CD4-positive, alpha-beta T cell (primary cell): Measurements from ENCODE around the gene TRPC4AP. TPM values are rescaled to one million over a fixed set of nuclear protein-coding genes. Genes with fewer than 3 reads are reported as not detected.

Experiments
- ATAC-seq: fragments of 200-7000 bp; cut with Tn5 transposase; one replicate; pipeline ENCODE4 v1.10.0; 2022; ENCODE audit warnings: mild to moderate bottlenecking; ENCODE audit not compliant: poor library complexity
- CTCF ChIA-PET: fragments of 350-600 bp; sonication (Branson Sonifier 250); formaldehyde crosslinking; loops from one replicate; lab custom pipeline; 2021; ENCODE audit warnings: antibody characterized with exemption, inconsistent platforms; lab: Charles Lee
- POLR2A ChIA-PET: fragments of 350-600 bp; sonication (Branson Sonifier 250); formaldehyde crosslinking; loops from one replicate; lab custom pipeline; 2021; ENCODE audit warnings: antibody characterized with exemption, inconsistent platforms; lab: Charles Lee
- DNase-seq, 14 experiments: peaks; one replicate each; pipeline ENCODE4 v3.0.0-alpha.2; 2013 to 2020; ENCODE audit warnings: mixed read lengths in 2 of 14
- H3K27ac ChIP-seq, 2 donors: one replicate each; pipeline versions ENCODE4 v1.5.1 to v1.7.0; 2013; ENCODE audit warnings: low read length in 2 of 2, low read depth in 1 of 2, mild to moderate bottlenecking in 1 of 2
- H3K27me3 ChIP-seq, 2 experiments: 1 replicate in 1 of 2; 2 replicates in 1 of 2; pipeline versions ENCODE4 v1.6.1 to v1.7.0; 2013; ENCODE audit warnings: low read length in 2 of 2, control low read depth in 1 of 2, mild to moderate bottlenecking in 1 of 2, moderate library complexity in 1 of 2; ENCODE audit not compliant: insufficient read depth in 2 of 2, control insufficient read depth in 1 of 2
- H3K36me3 ChIP-seq: one replicate; pipeline ENCODE4 v1.6.1; 2013; ENCODE audit warnings: low read length, control low read depth; ENCODE audit not compliant: insufficient read depth
- H3K4me1 ChIP-seq: one replicate; pipeline ENCODE4 v1.6.1; 2013; ENCODE audit warnings: low read length, control low read depth; ENCODE audit not compliant: insufficient read depth
- H3K4me3 ChIP-seq: one replicate; pipeline ENCODE4 v1.5.1; 2013; ENCODE audit warnings: mild to moderate bottlenecking, low read length, moderate library complexity
- H3K9me3 ChIP-seq, 2 experiments: 1 replicate in 1 of 2; 2 replicates in 1 of 2; pipeline versions ENCODE4 v1.6.1 to v1.7.0; 2013; ENCODE audit warnings: low read length in 2 of 2, mild to moderate bottlenecking in 2 of 2, control low read depth in 1 of 2, moderate library complexity in 1 of 2; ENCODE audit not compliant: control insufficient read depth in 1 of 2, insufficient read depth in 1 of 2
- H3K27ac Mint-ChIP-seq: one replicate; pipeline ENCODE4 v1.8.0; 2020; ENCODE audit warnings: mixed read lengths
- H3K27me3 Mint-ChIP-seq: one replicate; pipeline ENCODE4 v1.8.0; 2021; ENCODE audit warnings: mixed read lengths
- H3K36me3 Mint-ChIP-seq: one replicate; pipeline ENCODE4 v1.8.0; 2021; ENCODE audit warnings: low read depth, mixed read lengths
- H3K4me1 Mint-ChIP-seq: one replicate; pipeline ENCODE4 v1.8.0; 2021; ENCODE audit warnings: low read depth, mixed read lengths
- H3K4me3 Mint-ChIP-seq: one replicate; pipeline ENCODE4 v1.8.0; 2020; ENCODE audit warnings: mild to moderate bottlenecking, mixed read lengths
- H3K9me3 Mint-ChIP-seq: one replicate; pipeline ENCODE4 v1.8.0; 2020; ENCODE audit warnings: mixed read lengths
- CTCF ChIP-seq: fragments of 200-600 bp; IDR thresholded peaks from one replicate; pipeline ENCODE4 v1.8.0; 2022; ENCODE audit warnings: antibody characterized with exemption, mild to moderate bottlenecking
- intact Hi-C, 2 experiments: fragments of 100-400 bp; cut with DNase I in 1 of 2; cut with micrococcal nuclease in 1 of 2; formaldehyde crosslinking; loops; one replicate each; pipeline versions ENCODE4 v1.15.1 to v1.9.0; 2023 to 2025; cut with DNase I, micrococcal nuclease
- total RNA-seq, 174 experiments: library from RNA in 2 of 174; stranded (reverse) in 2 of 174; gene quantifications; one replicate each; pipeline ENCODE4 v1.2.3 and lab custom pipeline; 2021 to 2026

The TRPC4AP gene
- total RNA-seq, 2 experiments from 2014 or later = 56.3 to 60.6 TPM

- H3K36me3 Mint-ChIP-seq = no peaks in the 10 kb centered on the region
- H3K27me3 Mint-ChIP-seq = no peaks in the 10 kb centered on the region
- Histone ChIP-seq H3K4me1 (no peaks in the 10 kb centered on the region), H3K27me3 (no peaks in the 10 kb centered on the region), H3K36me3 (no peaks in the 10 kb centered on the region), H3K9me3 (no peaks in the 10 kb centered on the region), H3K27ac (no peak overlapping the region), H3K4me3 (no peak overlapping the region)
- no peak overlapping the region for H3K27ac Mint-ChIP-seq
- intact Hi-C loops = no loop called here
- CTCF ChIA-PET = interaction anchor here (0.5 kb wide), 1 partner anchor 17 kb away, joined by 3 read pairs; no protein-coding TSS in a partner anchor
- DNase-seq = no peak
- H3K4me1 Mint-ChIP-seq = no peaks in the 10 kb centered on the region
- POLR2A ChIA-PET = no interaction called here
- TF ChIP-seq CTCF = no peak
- no peak for ATAC-seq
- H3K4me3 Mint-ChIP-seq = no peak overlapping the region
- H3K9me3 Mint-ChIP-seq = no peaks in the 10 kb centered on the region
Measured at GRCh38 chr20:34971561-34972235, 120.9 kb downstream of the TRPC4AP start.

DNA sequence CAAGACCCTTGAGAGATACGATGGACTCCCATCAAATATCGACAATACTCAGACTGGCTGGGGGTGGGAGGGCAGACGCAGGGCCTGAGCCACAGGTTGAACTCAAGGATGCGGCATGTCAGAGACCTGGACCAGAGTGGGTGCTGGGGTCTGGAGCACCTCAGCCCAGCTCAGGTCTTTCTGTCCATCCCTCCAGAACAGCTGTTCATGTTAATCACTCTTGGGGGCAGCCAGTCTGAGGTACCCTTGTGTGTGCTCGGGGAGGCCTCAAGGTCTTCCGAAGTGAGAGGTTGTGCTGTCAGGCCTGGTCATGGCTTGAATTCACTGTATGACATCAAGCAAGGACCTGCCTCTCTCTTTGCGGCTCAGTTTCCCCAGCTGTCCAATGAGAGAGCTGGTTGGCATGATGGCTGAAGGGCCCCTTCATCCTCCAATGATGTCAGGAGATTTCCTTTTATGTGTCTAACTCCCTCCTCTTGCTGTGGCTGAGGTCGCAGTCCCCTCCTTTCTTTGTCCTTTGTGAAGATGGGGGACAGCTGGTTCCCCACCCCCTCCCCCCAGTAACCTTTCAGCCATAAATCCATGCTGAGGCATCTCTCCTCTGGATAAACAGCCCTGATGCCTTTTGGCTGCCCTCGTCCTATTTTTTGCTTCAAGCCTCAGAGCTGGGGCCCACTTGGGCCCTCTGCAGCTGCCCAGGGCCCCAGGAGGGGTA is 121.6 kb downstream of the TRPC4AP start:
- no peaks in the 10 kb centered on the region for H3K27me3 ChIP-seq
- no peaks in the 10 kb centered on the region for H3K9me3 ChIP-seq
- no peaks in the 10 kb centered on the region for H3K36me3 ChIP-seq
- Mint-ChIP-seq H3K27ac (no peak overlapping the region), H3K4me3 (no peak overlapping the region), H3K4me1 (no peaks in the 10 kb centered on the region), H3K9me3 (no peaks in the 10 kb centered on the region), H3K27me3 (no peaks in the 10 kb centered on the region), H3K36me3 (no peaks in the 10 kb centered on the region)
- TF ChIP-seq CTCF = no peak
- H3K4me1 ChIP-seq = no peaks in the 10 kb centered on the region
- POLR2A ChIA-PET = no interaction called here
- ATAC-seq (no peak), DNase-seq (no peak)
- intact Hi-C loops = no loop called here
- H3K27ac ChIP-seq = no peak overlapping the region
- H3K4me3 ChIP-seq = no peak overlapping the region
- CTCF ChIA-PET = interaction anchor here (0.5 kb wide), 1 partner anchor 18 kb away, joined by 3 read pairs; no protein-coding TSS in a partner anchor

DNA sequence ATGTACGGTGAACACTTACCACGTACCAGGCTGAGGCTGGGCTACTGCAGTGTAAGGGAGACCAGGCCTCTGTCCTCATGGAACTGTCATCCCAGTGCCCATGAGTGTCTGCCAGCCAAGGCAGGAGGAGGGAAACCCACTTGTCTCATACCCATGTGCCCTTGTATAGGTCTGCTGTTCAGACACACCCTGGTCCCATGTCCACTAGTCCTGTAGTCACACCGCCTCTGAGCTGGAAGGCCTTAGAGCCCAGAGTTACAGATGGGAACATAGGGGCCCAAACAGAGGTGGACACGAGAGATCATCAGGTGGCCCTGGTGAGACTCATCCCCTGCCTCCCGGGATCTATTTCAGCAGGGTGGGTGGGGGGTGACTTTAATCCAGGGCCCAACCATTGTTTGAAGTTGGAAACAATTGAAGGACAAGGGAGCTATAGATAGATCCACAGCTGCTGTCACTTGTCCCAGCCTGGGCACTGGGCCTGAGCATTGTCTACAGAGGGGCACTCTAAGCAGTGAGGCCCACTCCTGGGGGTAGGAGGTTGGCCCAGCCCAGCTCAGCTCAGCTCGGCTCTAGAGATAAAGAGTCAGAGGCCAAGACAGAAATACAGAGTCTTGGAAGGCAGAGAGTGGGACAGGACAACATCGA is 122.3 kb downstream of the TRPC4AP start:
- Histone ChIP-seq H3K27me3 (no peaks in the 10 kb centered on the region), H3K4me1 (no peaks in the 10 kb centered on the region), H3K4me3 (no peak overlapping the region), H3K27ac (no peak overlapping the region), H3K9me3 (no peaks in the 10 kb centered on the region), H3K36me3 (no peaks in the 10 kb centered on the region)
- H3K27me3 Mint-ChIP-seq = no peaks in the 10 kb centered on the region
- no peak for TF ChIP-seq CTCF
- intact Hi-C loops = no loop called here
- CTCF ChIA-PET = no interaction called here
- no peak overlapping the region for H3K4me3 Mint-ChIP-seq
- H3K4me1 Mint-ChIP-seq = no peaks in the 10 kb centered on the region
- no peaks in the 10 kb centered on the region for H3K9me3 Mint-ChIP-seq
- POLR2A ChIA-PET = no interaction called here
- DNase-seq = no peak
- H3K36me3 Mint-ChIP-seq = no peaks in the 10 kb centered on the region
- no peak for ATAC-seq
- H3K27ac Mint-ChIP-seq = no peak overlapping the region
